HCT116 (cell line): ENCODE data around the gene RXRA. TPM values are rescaled to one million over a fixed set of nuclear protein-coding genes. Genes with fewer than 3 reads are reported as not detected.

Experiments
- ATAC-seq: fragments of 200-7000 bp; cut with Tn5 transposase; 2 replicates; pipeline ENCODE4 v1.9.1; 2020; ENCODE audit warnings: mild to moderate bottlenecking, moderate library complexity
- BruUV-seq: library from RNA; stranded (reverse); fragments of 400-500 nt; replicated peaks from 2 replicates; lab custom pipeline; 2021; lab: Mats Ljungman, UMichigan
- CTCF ChIA-PET: fragments of 300-600 bp; sonication (Branson Sonifier 250); formaldehyde crosslinking; loops from one replicate; lab custom pipeline; 2021; ENCODE audit warnings: antibody characterized with exemption; lab: Charles Lee
- POLR2A ChIA-PET: fragments of 300-600, 350-600 bp; sonication (Branson Sonifier 250); formaldehyde crosslinking; loops from one replicate; lab custom pipeline; 2021; ENCODE audit warnings: antibody characterized with exemption; lab: Charles Lee
- RAD21 ChIA-PET, 2 experiments: fragments of 300-600 bp; sonication (Branson Sonifier 250); formaldehyde crosslinking; loops; one replicate each; lab custom pipeline; 2023; ENCODE audit warnings: low total read pairs in 2 of 2; ENCODE audit not compliant: uncharacterized antibody in 2 of 2, unreplicated experiment in 2 of 2, low non-redundant PET in 1 of 2; lab: Charles Lee
- DNase-seq: peaks from one replicate; pipeline ENCODE4 v3.0.0-alpha.2; 2010; ENCODE audit warnings: low read depth, low spot score
- H2AFZ ChIP-seq: fragments of 200-600 bp; shearing (Covaris generic), sonication (generic); 2 replicates; pipeline ENCODE4 v1.6.1; 2017; ENCODE audit warnings: low read depth, mixed run types, mixed read lengths, antibody characterized with exemption, low read length; ENCODE audit not compliant: poor library complexity, severe bottlenecking
- H3K27ac ChIP-seq: 2 replicates; pipeline ENCODE4 v1.5.1; 2012; ENCODE audit warnings: low read depth, low read length
- H3K27me3 ChIP-seq: fragments of 200-600 bp; sonication (generic); 2 replicates; pipeline ENCODE4 v1.6.1; 2016; ENCODE audit warnings: mixed run types, low read length, mixed read lengths; ENCODE audit not compliant: insufficient read depth
- H3K36me3 ChIP-seq, 2 experiments: fragments of 200-500 bp in 1 of 2; fragments of 200-600 bp in 1 of 2; sonication (Bioruptor generic) in 1 of 2; sonication (generic) in 1 of 2; 2 replicates each; pipeline versions ENCODE4 v1.5.1 to v1.6.1; 2014 to 2016; ENCODE audit warnings: low read length in 2 of 2, inconsistent platforms in 1 of 2, mixed read lengths in 1 of 2, mixed run types in 1 of 2; ENCODE audit not compliant: insufficient read depth in 2 of 2, control insufficient read depth in 1 of 2
- H3K4me1 ChIP-seq, 2 experiments: fragments of 200-600 bp in 1 of 2; sonication (generic) in 1 of 2; 2 replicates each; pipeline versions ENCODE4 v1.5.1 to v1.6.1; 2012 to 2017; ENCODE audit warnings: low read length in 2 of 2, inconsistent platforms in 1 of 2, mild to moderate bottlenecking in 1 of 2, mixed read lengths in 1 of 2, mixed run types in 1 of 2, moderate library complexity in 1 of 2; ENCODE audit not compliant: insufficient read depth in 2 of 2, control insufficient read depth in 1 of 2
- H3K4me2 ChIP-seq: fragments of 200-600 bp; sonication (generic); 2 replicates; pipeline ENCODE4 v1.6.1; 2017; ENCODE audit warnings: mixed run types, low read length, mixed read lengths
- H3K4me3 ChIP-seq, 2 experiments: fragments of 200-600 bp in 1 of 2; sonication (generic) in 1 of 2; replicated peaks in 1 of 2; 2 replicates each; pipeline ENCODE4 v1.5.1; 2011 to 2016; ENCODE audit warnings: low read length in 2 of 2, control low read depth in 1 of 2, low read depth in 1 of 2, mild to moderate bottlenecking in 1 of 2, mixed read lengths in 1 of 2, mixed run types in 1 of 2
- H3K79me2 ChIP-seq: fragments of 200-600 bp; sonication (generic); 2 replicates; pipeline ENCODE4 v1.6.1; 2017; ENCODE audit warnings: mild to moderate bottlenecking, mixed run types, low read length, moderate library complexity, mixed read lengths; ENCODE audit not compliant: insufficient read depth
- H3K9ac ChIP-seq: fragments of 200-600 bp; sonication (generic); 2 replicates; pipeline ENCODE4 v1.6.1; 2016; ENCODE audit warnings: low read length, mixed read lengths
- H3K9me2 ChIP-seq: fragments of 200-600 bp; sonication (generic), shearing (Covaris generic); 2 replicates; pipeline ENCODE4 v1.6.1; 2017; ENCODE audit warnings: mixed run types, mild to moderate bottlenecking, moderate library complexity; ENCODE audit not compliant: insufficient read depth
- H3K9me3 ChIP-seq, 2 experiments: fragments of 200-500 bp in 1 of 2; fragments of 200-600 bp in 1 of 2; sonication (Bioruptor generic) in 1 of 2; sonication (generic) in 1 of 2; 2 replicates each; pipeline ENCODE4 v1.6.1; 2014 to 2017; ENCODE audit warnings: low read length in 2 of 2, mixed read lengths in 2 of 2, inconsistent platforms in 1 of 2, low read depth in 1 of 2, mild to moderate bottlenecking in 1 of 2, mixed run types in 1 of 2, moderate library complexity in 1 of 2; ENCODE audit not compliant: control insufficient read depth in 1 of 2, insufficient read depth in 1 of 2
- H4K20me1 ChIP-seq: fragments of 200-600 bp; sonication (generic), shearing (Covaris generic); 2 replicates; pipeline ENCODE4 v1.6.1; 2017; ENCODE audit warnings: mixed run types, mild to moderate bottlenecking, moderate library complexity; ENCODE audit not compliant: insufficient read depth
- CEBPB ChIP-seq: IDR thresholded peaks from 2 replicates; pipeline ENCODE4 v1.6.1; 2012; ENCODE audit warnings: low read depth
- CTCF ChIP-seq, 3 experiments: fragments of 200-600 bp in 1 of 3; sonication (generic) in 1 of 3; IDR thresholded peaks in 2 of 3; conservative IDR thresholded peaks in 1 of 3; 2 replicates each; pipeline ENCODE4 v1.5.1; 2012 to 2017; ENCODE audit warnings: low read depth in 2 of 3, low read length in 2 of 3, antibody characterized with exemption in 1 of 3, borderline replicate concordance in 1 of 3, control low read depth in 1 of 3, mild to moderate bottlenecking in 1 of 3, mixed read lengths in 1 of 3, mixed run types in 1 of 3, moderate library complexity in 1 of 3; ENCODE audit not compliant: insufficient read depth in 1 of 3
- EGR1 ChIP-seq: IDR thresholded peaks from 2 replicates; pipeline ENCODE4 v1.6.1; 2012; ENCODE audit warnings: low read depth
- EZH2phosphoT487 ChIP-seq: fragments of 200-600 bp; IDR thresholded peaks from 2 replicates; pipeline ENCODE4 v1.6.1; 2018; ENCODE audit warnings: antibody characterized with exemption, borderline replicate concordance
- MAX ChIP-seq: IDR thresholded peaks from 2 replicates; pipeline ENCODE4 v1.6.1; 2012
- POLR2AphosphoS5 ChIP-seq: IDR thresholded peaks from 2 replicates; pipeline ENCODE4 v1.6.1; 2011; ENCODE audit warnings: mild to moderate bottlenecking, low read depth, low read length, moderate library complexity
- ZBTB33 ChIP-seq: IDR thresholded peaks from 2 replicates; pipeline ENCODE4 v1.6.1; 2011; ENCODE audit warnings: mild to moderate bottlenecking, low read length, moderate library complexity; ENCODE audit not compliant: insufficient replicate concordance; ENCODE audit errors: extremely low read depth
- ZFX ChIP-seq: fragments of 450-650 bp; IDR thresholded peaks from 2 replicates; pipeline ENCODE4 v1.6.1; 2017
- intact Hi-C: fragments of 100-400 bp; cut with micrococcal nuclease; formaldehyde crosslinking; loops from 2 replicates; pipeline ENCODE4 v1.10.0; 2022
- total RNA-seq: library from RNA; stranded (reverse); gene quantifications from one replicate; pipeline ENCODE4 v1.2.1, GENCODE V29; 2021; ENCODE audit not compliant: unreplicated experiment

RXRA gene
- total RNA-seq, 1 experiment from 2014 or later = 43.9 TPM

DNA sequence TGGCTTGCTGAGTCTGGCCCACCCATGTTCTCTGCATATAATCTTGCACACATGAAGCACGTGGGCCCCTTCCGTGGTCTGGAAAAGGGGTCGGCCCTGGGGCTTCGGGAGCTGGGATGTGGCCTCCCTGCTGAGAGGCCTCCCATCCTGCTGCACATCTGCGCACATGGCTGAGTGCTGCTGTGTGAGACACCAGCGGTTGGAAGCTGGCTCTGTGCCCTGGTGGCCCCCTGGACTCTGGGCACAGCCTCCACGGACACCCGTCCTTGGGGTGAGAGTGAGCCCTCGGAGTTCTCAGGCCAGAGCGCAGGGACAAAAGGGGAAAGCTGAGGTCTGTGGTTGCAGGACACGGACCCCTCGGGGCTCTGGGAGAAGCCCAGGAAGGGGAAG, 115.8 kb downstream of the RXRA start:
- ChIA-PET RAD21 (interaction anchor here in 1 of 2 experiments (2.4 kb wide), 1 partner anchor 271 kb away, joined by 8 read pairs; no protein-coding TSS in a partner anchor), POLR2A (no interaction called here), CTCF (interaction anchor here (1.9 to 2.5 kb wide), 2 partner anchors 9 to 271 kb away, joined by 5 to 29 read pairs; no protein-coding TSS in a partner anchor)
- BruUV-seq = no TSS peak
- Histone ChIP-seq H4K20me1 (no peaks in the 10 kb centered on the region), H3K4me3 (no peak overlapping the region), H3K9me3 (no peaks in the 10 kb centered on the region; a peak in 1 of 4 replicates), H3K4me2 (no peak overlapping the region), H2AFZ (no peak overlapping the region), H3K36me3 (no peaks in the 10 kb centered on the region), H3K9ac (no peak overlapping the region), H3K27me3 (no peaks in the 10 kb centered on the region), H3K4me1 (peaks cover 6 to 8% of the 10 kb centered on the region in 2 experiments; a peak in 3 of 4 replicates), H3K9me2 (no peaks in the 10 kb centered on the region), H3K27ac (no peak overlapping the region), H3K79me2 (no peaks in the 10 kb centered on the region)
- ATAC-seq = no peak
- intact Hi-C loops = loop anchor here (2.0 to 5.0 kb wide), 2 partner anchors 63 to 120 kb away; no protein-coding TSS in a partner anchor
- no peak for DNase-seq
- TF ChIP-seq EZH2phosphoT487 (no peak), EGR1 (no peak), ZBTB33 (no peak), POLR2AphosphoS5 (no peak), CTCF (IDR thresholded peaks at IDR 0.05 in 2 of 3, conservative IDR thresholded peaks at IDR 0.05 in 1 of 3; ENCODE audit: borderline replicate concordance in 1 of 3, insufficient read depth in 1 of 3, low read depth in 2 of 3, low read length in 2 of 3) (no peak), MAX (no peak), CEBPB (no peak), ZFX (no peak)
